ENCODE measurements around the gene PTPRJ. TPM values are rescaled to one million over a fixed set of nuclear protein-coding genes. Genes with fewer than 3 reads are reported as not detected.

PTPRJ gene
- total RNA-seq, 2 experiments from 2014 or later, result 74.3 to 80.5 TPM

DNA sequence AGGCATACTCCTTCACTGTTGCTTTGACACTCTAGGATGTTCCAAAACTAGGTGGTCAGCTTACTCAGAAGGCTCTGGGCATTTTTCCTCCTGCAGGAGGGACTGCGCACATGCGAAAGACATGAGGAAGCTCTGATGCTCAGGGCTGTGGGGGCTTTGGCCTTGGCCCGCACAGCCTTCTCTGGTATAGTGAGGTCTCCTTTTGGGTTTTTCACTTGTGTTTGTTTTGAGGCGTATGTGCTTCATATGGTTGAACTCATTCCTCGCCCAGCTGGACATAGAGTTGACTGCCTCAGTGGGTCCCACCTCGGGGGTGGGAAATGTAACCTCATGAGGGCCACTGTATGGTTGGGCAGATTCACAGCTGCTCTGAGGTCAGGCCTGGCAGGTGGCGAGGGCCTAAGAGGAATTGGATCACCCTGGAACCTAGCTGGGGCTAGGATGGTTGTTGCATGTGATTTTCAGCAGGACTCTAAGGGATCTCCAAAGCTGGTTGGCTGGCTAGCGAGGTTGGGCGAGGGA lies 63.7 kb downstream of the PTPRJ start:
- Mint-ChIP-seq H3K9me3 (ENCODE audit: low read depth) (no peaks in the 10 kb centered on the region), H3K4me3 (no peak overlapping the region), H3K36me3 (peaks cover 34% of the 10 kb centered on the region), H3K27ac (peak overlapping the region; percentile 48), H3K27me3 (no peaks in the 10 kb centered on the region), H3K4me1 (peaks cover 65% of the 10 kb centered on the region)
- ATAC-seq (peak; percentile 13), DNase-seq (no peak)
- CTCF ChIA-PET, result interaction anchor here (0.6 to 1.9 kb wide), 3 partner anchors 11 to 110 kb away, joined by 3 to 5 read pairs (median 5); no protein-coding TSS in a partner anchor

DNA sequence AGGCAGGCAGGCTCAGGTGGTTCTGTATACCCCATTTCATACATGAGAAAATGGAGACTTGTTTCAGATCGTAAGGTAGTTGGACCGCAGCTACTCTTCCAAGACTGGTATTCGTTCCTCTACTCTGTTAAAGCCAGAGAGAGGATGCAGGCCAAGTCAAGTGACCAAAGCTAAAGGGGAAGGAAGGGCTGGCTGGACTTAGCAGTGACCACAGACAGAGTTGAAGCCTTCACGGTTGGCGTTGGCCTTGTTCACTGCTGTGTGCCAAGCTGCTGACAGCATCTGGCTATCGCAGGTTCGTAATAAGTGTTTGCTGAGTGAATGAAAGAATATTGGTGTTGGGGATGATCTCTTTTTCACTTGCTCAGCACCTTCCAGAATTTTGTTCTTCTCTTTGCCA lies 64.2 kb downstream of the PTPRJ start:
- CTCF ChIA-PET, result interaction anchor here (0.6 to 1.8 kb wide), 2 partner anchors 10 to 110 kb away, joined by 3 to 5 read pairs; no protein-coding TSS in a partner anchor
- H3K4me1 Mint-ChIP-seq, result peaks cover 65% of the 10 kb centered on the region

DNA sequence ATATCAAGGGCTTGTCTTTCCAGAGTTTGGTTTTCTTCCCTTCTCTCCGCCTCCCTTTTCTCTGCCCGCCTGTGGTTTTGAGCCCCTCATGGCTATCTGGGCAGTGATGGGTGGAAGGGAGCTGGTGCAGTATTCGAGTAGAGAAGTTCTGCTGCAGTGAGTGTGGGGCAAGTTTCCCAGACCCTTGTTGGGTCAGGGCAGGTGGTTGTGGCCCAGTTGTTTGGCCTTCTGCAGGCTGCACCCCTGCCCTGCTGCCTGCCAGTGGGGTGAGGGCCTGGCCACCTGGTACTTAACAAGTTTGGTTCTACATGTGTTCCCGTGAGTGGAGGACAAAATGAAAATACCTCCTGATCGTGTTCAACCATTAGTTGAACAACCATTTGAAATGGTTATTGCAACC lies 65.2 kb downstream of the PTPRJ start:
- ATAC-seq, result no peak
- no peak overlapping the region for H3K4me3 Mint-ChIP-seq
- peaks cover 74% of the 10 kb centered on the region for H3K4me1 Mint-ChIP-seq
- H3K27me3 Mint-ChIP-seq, result no peaks in the 10 kb centered on the region
- CTCF ChIA-PET, result interaction anchor here (1.2 kb wide), 1 partner anchor 111 kb away, joined by 4 read pairs; no protein-coding TSS in a partner anchor
- no peaks in the 10 kb centered on the region for H3K9me3 Mint-ChIP-seq (ENCODE audit: low read depth)
- H3K36me3 Mint-ChIP-seq, result peaks cover 34% of the 10 kb centered on the region
- no peak for DNase-seq
- H3K27ac Mint-ChIP-seq, result no peak overlapping the region

More for the DNA sequence above, 64.2 kb downstream of the PTPRJ start:
- Mint-ChIP-seq H3K27me3 (no peaks in the 10 kb centered on the region), H3K27ac (no peak overlapping the region), H3K9me3 (ENCODE audit: low read depth) (no peaks in the 10 kb centered on the region), H3K4me3 (no peak overlapping the region), H3K36me3 (peaks cover 36% of the 10 kb centered on the region)
- ATAC-seq (no peak), DNase-seq (no peak)

DNA sequence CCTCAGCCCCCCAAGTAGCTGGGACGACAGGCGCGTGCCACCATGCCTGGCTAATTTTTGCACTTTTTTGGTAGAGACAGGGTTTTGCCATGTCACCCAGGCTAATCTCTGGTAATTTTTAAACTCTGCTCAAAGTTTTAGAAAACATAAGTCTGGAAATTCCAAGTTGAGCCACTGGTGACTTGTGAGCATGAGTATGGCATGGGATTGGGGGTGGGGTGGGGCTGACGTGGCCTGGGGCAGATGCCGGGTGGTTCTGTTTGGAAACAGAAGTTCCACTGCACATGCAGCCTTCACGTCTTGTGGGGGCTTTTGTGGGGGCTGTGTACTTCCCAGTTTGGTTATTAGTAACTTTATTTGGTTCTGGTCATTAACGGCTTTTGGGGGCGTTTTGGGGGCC lies 67.3 kb downstream of the PTPRJ start:
- Mint-ChIP-seq H3K9me3 (ENCODE audit: low read depth) (no peaks in the 10 kb centered on the region), H3K27me3 (no peaks in the 10 kb centered on the region), H3K4me1 (peaks cover 81% of the 10 kb centered on the region), H3K27ac (no peak overlapping the region), H3K36me3 (peaks cover 34% of the 10 kb centered on the region), H3K4me3 (no peak overlapping the region)
- CTCF ChIA-PET, result no interaction called here
- ATAC-seq (no peak), DNase-seq (no peak)

DNA sequence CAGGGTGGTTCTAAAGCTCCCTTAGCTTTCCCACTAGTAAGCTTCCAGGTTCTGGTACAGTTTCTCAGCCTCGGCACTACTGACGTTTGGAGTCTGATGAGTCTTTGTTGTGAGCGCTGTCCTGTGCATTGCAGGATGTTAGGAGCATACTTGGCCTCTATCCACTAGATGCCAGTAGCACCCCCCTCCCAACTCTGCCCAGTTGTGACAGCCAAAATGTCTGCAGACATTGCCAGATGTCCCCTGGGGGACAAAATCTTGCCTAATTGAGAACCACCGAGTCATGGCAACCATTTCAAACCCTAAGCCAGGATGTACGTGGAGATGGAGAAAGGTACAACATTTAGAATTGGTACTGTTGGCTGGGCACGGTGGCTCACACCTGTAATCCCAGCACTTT lies 68.7 kb downstream of the PTPRJ start:
- no peaks in the 10 kb centered on the region for H3K9me3 Mint-ChIP-seq (ENCODE audit: low read depth)
- H3K27me3 Mint-ChIP-seq, result no peaks in the 10 kb centered on the region
- CTCF ChIA-PET, result no interaction called here
- H3K4me3 Mint-ChIP-seq, result no peak overlapping the region
- H3K4me1 Mint-ChIP-seq, result peaks cover 72% of the 10 kb centered on the region
- peaks cover 36% of the 10 kb centered on the region for H3K36me3 Mint-ChIP-seq
- peak overlapping the region; percentile 54 for H3K27ac Mint-ChIP-seq
- ATAC-seq, result no peak
- DNase-seq, result no peak

DNA sequence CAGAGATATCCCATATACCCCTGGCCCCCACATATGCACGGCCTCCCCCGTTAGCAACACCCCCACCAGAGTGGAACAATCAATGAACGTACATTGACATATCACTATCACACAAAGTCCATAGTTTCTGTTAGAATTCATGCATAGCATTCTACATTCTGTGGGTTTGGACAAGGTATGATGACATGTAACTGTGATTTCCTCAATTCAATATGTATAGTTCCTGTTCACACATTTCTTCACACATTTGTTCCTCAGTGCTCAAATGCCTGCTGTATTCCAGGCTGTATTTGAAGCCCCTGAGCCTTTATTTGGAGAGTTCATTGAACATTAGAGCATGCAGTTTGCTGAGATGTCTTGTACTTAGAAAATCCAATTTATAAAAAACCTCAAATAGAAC lies 69.9 kb downstream of the PTPRJ start:
- Mint-ChIP-seq H3K27ac (peak overlapping the region; percentile 17), H3K36me3 (peaks cover 32% of the 10 kb centered on the region), H3K4me1 (peaks cover 74% of the 10 kb centered on the region), H3K27me3 (no peaks in the 10 kb centered on the region), H3K4me3 (no peak overlapping the region), H3K9me3 (ENCODE audit: low read depth) (no peaks in the 10 kb centered on the region)
- DNase-seq (no peak), ATAC-seq (no peak)
- CTCF ChIA-PET, result no interaction called here

DNA sequence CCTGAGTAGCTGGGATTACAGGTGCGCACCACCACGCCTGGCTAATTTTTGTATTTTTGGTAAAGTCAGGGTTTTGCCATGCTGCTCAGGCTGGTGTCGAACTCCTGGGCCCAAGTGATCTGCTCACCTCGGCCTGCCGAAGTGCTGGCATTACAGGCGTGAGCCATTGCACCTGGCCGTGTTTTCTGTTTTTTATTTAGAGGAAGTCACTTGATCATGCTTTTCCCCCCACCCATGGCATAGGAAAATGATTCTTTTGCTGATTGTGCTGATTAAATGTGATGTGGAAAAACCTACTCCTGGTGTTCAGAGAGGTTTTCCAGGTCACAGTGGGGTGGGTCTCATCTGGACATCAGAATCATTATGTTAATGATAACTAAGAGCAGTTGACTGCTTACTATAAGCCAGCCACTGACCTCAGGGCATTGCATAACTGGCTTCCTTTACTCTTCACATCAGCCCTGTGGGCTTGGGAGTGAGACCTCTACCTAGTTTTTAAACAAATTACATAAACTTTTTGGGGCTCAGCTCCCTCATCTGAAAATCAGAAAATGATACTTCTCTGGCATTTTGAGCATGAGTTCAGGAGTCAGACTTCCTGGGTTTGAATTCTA lies 71.0 kb downstream of the PTPRJ start:
- CTCF ChIA-PET, result interaction anchor here (0.8 to 1.8 kb wide), 6 partner anchors 8 to 117 kb away, joined by 3 to 5 read pairs (median 4); no protein-coding TSS in a partner anchor
- H3K4me3 Mint-ChIP-seq, result no peak overlapping the region
- H3K36me3 Mint-ChIP-seq, result peaks cover 24% of the 10 kb centered on the region
- DNase-seq, result no peak
- no peak for ATAC-seq
- H3K4me1 Mint-ChIP-seq, result peaks cover 74% of the 10 kb centered on the region
- peak overlapping the region; percentile 62 for H3K27ac Mint-ChIP-seq
- no peaks in the 10 kb centered on the region for H3K9me3 Mint-ChIP-seq (ENCODE audit: low read depth)
- H3K27me3 Mint-ChIP-seq, result no peaks in the 10 kb centered on the region

DNA sequence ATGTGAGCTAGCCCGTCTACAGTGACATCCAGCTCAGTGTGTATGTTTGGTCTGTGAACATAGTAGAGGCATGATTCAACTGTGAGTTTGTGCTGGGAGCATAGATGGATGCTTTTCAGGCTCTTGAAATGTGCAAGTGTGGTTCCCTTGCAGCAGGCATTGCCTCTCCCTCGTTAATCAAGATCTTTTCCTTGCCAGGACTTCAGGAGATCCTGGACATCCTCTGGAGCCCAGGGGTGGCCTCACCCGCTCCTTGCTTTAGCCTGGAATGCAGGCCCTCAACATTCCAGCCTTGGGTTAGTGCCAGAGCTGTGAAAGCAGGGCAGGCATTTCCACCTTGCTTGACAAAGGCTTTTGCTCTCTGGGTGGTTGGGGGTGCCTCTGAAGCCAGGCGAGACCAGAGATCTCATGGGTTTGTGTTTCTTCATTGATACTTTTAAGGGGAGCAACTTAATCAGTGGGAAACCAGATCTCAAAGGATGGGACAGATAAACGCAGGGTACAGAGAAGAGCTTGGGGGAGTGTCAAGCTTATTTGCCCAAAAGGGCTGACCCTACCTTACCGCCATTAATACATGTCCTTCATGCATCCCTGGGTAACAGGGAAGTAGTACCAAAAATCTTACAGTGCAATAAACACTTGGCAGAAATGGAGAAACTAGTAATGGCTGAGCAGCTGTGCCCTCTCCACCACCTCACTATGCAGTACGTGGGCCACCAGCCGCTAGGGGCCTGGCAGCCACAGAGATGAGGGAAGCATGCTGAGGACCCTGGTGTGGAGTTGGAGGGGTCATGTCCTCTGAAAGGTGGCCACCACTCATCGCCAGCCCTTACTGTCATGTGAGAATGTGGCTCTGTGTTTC lies 72.1 kb downstream of the PTPRJ start:
- Mint-ChIP-seq H3K27me3 (no peaks in the 10 kb centered on the region), H3K9me3 (ENCODE audit: low read depth) (no peaks in the 10 kb centered on the region), H3K4me3 (no peak overlapping the region), H3K36me3 (peaks cover 23% of the 10 kb centered on the region), H3K27ac (peak overlapping the region; percentile 62), H3K4me1 (peaks cover 81% of the 10 kb centered on the region)
- CTCF ChIA-PET, result interaction anchor here (1.0 to 1.8 kb wide), 4 partner anchors 10 to 118 kb away, joined by 3 to 5 read pairs (median 4); no protein-coding TSS in a partner anchor
- no peak for DNase-seq
- ATAC-seq, result no peak

DNA sequence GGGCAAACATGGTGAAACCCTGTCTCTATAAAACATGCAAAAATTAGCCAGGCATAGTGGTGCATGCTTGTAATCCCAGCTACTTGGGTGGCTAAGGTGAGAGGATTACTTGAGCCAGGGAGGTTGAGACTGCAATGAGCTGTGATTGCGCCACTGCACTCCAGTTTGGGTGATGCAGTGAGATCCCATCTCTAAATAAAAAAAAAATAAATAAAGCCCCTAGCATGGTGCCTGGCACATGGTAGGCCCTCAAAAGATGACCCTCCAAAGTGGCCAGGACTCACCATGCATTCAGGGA lies 74.6 kb downstream of the PTPRJ start:
- DNase-seq (no peak), ATAC-seq (no peak)
- peak overlapping the region; percentile 65 for H3K4me3 Mint-ChIP-seq

DNA sequence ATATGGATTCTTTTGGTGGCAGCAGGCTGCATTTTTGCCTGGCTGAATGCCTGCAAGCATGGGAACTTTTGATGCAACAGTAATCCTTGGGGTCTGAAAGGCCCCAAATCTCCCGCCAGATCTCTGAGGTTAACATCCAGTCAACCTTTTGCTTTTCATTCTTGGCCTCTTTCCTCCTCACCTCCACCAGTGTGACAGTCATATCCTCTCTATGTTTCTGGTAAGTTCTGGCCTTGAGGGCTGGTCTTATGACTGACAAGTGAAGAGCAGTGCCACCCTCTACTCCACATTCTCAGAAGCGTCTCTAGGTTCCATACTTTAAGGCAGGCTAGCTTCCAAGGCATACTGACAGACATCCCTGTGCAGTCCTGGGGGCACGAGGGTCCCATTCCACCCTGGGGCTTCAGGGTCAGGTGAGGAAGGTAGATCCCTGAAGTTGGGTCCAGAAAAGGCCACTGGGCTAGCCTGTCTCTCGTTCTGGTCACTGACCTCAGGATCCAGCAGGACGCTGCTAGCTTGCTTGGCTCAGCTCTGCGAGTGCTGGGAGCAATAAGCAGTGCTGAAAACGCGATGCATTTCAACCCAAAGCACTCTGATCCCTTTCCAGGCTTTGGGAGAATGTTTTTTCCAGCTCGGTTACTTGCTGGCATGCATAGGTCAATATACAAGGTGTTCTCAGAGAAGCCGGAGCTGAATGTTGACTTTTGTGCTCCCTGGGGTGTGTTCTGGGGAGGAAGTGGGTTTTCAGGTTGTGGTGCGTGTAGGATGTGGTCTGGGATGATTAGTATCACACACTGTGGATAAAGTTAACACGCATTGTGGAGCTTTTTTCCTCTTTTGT lies 75.2 kb downstream of the PTPRJ start:
- Mint-ChIP-seq H3K27me3 (no peaks in the 10 kb centered on the region), H3K4me3 (peak overlapping the region; percentile 65), H3K36me3 (peaks cover 18% of the 10 kb centered on the region), H3K9me3 (ENCODE audit: low read depth) (no peaks in the 10 kb centered on the region), H3K4me1 (peaks cover 83% of the 10 kb centered on the region), H3K27ac (peak overlapping the region; percentile 94)
- CTCF ChIA-PET, result interaction anchor here (0.7 to 8.1 kb wide), 18 partner anchors 9 to 129 kb away, joined by 3 to 65 read pairs (median 4); no protein-coding TSS in a partner anchor
- ATAC-seq, result peak; percentile 92
- peak; percentile 93 for DNase-seq

More for the DNA sequence above, 74.6 kb downstream of the PTPRJ start:
- H3K27ac Mint-ChIP-seq, result peak overlapping the region; percentile 94
- H3K36me3 Mint-ChIP-seq, result peaks cover 18% of the 10 kb centered on the region
- H3K9me3 Mint-ChIP-seq (ENCODE audit: low read depth), result no peaks in the 10 kb centered on the region
- H3K4me1 Mint-ChIP-seq, result peaks cover 85% of the 10 kb centered on the region
- CTCF ChIA-PET, result interaction anchor here (0.7 to 8.1 kb wide), 8 partner anchors 9 to 121 kb away, joined by 3 to 65 read pairs (median 14); no protein-coding TSS in a partner anchor
- H3K27me3 Mint-ChIP-seq, result no peaks in the 10 kb centered on the region

DNA sequence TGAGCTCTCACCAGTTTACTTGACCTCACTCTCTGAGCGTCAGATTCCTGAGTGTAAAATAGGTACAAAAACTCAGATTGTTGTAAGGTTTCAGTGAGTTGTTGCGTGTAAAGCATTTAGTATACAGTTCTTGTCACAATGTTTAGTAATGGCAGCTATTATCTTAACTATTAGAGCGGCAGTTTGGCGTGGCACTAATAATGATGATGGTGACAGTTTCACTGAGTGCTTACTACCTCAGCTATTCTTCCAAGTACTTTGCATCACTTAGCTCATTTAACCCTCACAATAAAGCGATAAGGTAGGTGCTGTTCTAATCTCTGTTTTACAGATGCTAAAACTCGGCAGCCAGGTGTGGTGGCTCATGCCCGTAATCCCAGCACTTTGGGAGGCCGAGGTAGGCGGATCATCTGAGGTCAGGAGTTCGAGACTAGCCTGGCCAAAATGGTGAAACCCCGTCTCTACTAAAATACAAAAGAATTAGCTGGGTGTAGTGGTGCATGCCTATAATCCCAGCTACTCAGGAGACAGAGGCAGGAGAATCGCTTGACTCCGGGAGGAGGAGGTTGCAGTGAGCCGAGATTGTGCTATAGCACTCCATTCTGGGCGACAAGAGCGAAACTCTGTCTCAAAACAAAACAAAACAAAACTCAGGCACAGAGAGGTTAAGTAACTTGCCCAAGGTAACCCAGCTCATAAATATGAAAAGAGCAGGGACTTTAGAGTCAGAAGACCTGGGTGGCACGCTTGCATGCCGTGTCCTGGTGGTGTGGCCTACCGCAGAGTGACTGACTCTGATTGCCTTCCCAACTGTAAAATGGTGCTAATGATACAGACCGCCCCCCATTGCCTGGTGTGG lies 76.2 kb downstream of the PTPRJ start:
- DNase-seq, result no peak
- H3K36me3 Mint-ChIP-seq, result peaks cover 20% of the 10 kb centered on the region
- peaks cover 83% of the 10 kb centered on the region for H3K4me1 Mint-ChIP-seq
- no peaks in the 10 kb centered on the region for H3K9me3 Mint-ChIP-seq (ENCODE audit: low read depth)
- CTCF ChIA-PET, result interaction anchor here (0.7 to 8.1 kb wide), 16 partner anchors 10 to 130 kb away, joined by 3 to 65 read pairs (median 5); no protein-coding TSS in a partner anchor
- ATAC-seq, result no peak
- no peaks in the 10 kb centered on the region for H3K27me3 Mint-ChIP-seq
- peak overlapping the region; percentile 65 for H3K4me3 Mint-ChIP-seq
- H3K27ac Mint-ChIP-seq, result peak overlapping the region; percentile 94

DNA sequence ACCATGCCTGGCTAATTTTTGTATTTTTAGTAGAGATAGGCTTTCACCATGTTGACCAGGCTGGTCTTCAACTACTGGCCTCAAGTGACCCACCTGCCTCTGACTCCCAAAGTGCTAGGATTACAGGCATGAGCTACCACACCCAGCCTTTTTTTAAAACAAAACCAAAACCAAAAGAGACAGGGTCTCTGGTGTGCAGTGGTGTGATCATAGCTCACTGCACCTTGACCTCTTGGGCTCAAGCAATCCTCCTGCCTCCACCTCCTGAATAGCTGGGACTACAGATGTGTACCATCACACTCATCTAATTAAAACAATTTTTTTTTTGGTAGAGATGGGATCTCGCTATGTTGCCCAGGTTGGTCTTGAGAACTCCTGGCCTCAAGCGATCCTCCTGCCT lies 77.7 kb downstream of the PTPRJ start:
- Mint-ChIP-seq H3K27ac (peak overlapping the region; percentile 94), H3K9me3 (ENCODE audit: low read depth) (no peaks in the 10 kb centered on the region), H3K4me1 (peaks cover 74% of the 10 kb centered on the region), H3K36me3 (peaks cover 14% of the 10 kb centered on the region), H3K4me3 (no peak overlapping the region), H3K27me3 (no peaks in the 10 kb centered on the region)
- CTCF ChIA-PET, result interaction anchor here (1.2 to 8.1 kb wide), 7 partner anchors 45 to 124 kb away, joined by 3 to 65 read pairs (median 21); no protein-coding TSS in a partner anchor
- DNase-seq (no peak), ATAC-seq (peak; percentile 10)

Measured in activated CD8-positive, alpha-beta memory T cell treated with anti-CD3 and anti-CD28 coated beads, Interleukin-2, amount 10 ng/mL, durations not matched to agents 7 days and 5 days (primary cell).